Measurements from ENCODE around the gene DESI1.
"Not testable (repeated sequence)": the region's sequence is repeated elsewhere in the genome, so short reads cannot be mapped to it uniquely, and the experiment has no call there.

- TF ChIP-seq CTCF, POLR2A (IDR thresholded peaks at IDR 0.05): not testable (repeated sequence)
Measured at GRCh38 chr22:41634610-41635009, 13.8 kb upstream of the DESI1 start.
